ENCODE data around the gene GRIN2B.

- TF ChIP-seq, protein P1, sequence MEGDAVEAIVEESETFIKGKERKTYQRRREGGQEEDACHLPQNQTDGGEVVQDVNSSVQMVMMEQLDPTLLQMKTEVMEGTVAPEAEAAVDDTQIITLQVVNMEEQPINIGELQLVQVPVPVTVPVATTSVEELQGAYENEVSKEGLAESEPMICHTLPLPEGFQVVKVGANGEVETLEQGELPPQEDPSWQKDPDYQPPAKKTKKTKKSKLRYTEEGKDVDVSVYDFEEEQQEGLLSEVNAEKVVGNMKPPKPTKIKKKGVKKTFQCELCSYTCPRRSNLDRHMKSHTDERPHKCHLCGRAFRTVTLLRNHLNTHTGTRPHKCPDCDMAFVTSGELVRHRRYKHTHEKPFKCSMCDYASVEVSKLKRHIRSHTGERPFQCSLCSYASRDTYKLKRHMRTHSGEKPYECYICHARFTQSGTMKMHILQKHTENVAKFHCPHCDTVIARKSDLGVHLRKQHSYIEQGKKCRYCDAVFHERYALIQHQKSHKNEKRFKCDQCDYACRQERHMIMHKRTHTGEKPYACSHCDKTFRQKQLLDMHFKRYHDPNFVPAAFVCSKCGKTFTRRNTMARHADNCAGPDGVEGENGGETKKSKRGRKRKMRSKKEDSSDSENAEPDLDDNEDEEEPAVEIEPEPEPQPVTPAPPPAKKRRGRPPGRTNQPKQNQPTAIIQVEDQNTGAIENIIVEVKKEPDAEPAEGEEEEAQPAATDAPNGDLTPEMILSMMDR (conservative IDR thresholded peaks at IDR 0.05; ENCODE audit: low read depth, low read length), result no peak
- no peak for TF ChIP-seq EZH2 (IDR thresholded peaks at IDR 0.05; ENCODE audit: borderline replicate concordance, low read depth, low read length, poor library complexity, severe bottlenecking)
Observed at GRCh38 chr12:13937735-13938134, 43.7 kb downstream of the GRIN2B start.

Data from A673 (cell line).